K562 (cell line): ENCODE measurements around the gene TXNRD2. TPM values are rescaled to one million over a fixed set of nuclear protein-coding genes. Genes with fewer than 3 reads are reported as not detected.

Experiments
- ATAC-seq: fragments of 200-7000 bp; cut with Tn5 transposase; 3 replicates; pipeline ENCODE4 v1.9.1; 2020; ENCODE audit warnings: moderate library complexity
- BruUV-seq: library from RNA; stranded (reverse); fragments of 400-500 nt; replicated peaks from 2 replicates; lab custom pipeline; 2021; lab: Mats Ljungman, UMichigan
- CTCF ChIA-PET: fragments of 300-600 bp; formaldehyde crosslinking; extraction: SDS; loops from one replicate; lab custom pipeline; 2021; ENCODE audit warnings: low intra/inter-chr PET ratio; lab: Yijun Ruan, JAX
- POLR2A ChIA-PET: fragments of 300-600, 350-650 bp; sonication (Branson Sonifier 250); formaldehyde crosslinking; extraction: SDS; loops from one replicate; lab custom pipeline; 2021; ENCODE audit warnings: antibody characterized with exemption, inconsistent platforms; lab: Yijun Ruan, JAX
- DNase-seq, 4 experiments: peaks; one replicate each; pipeline versions ENCODE4 v3.0.0 to v3.0.0-alpha.2; 2011 to 2018; ENCODE audit warnings: low spot score in 3 of 4, mixed read lengths in 3 of 4; ENCODE audit errors: extremely low read depth in 1 of 4
- FAIRE-seq: peaks from 2 replicates; lab custom pipeline; 2011; peaks lifted over from hg19 to GRCh38; lab: Jason Lieb, UNC
- H2AFZ ChIP-seq: 2 replicates; pipeline ENCODE4 v1.6.0; 2011; ENCODE audit warnings: low read depth, low read length, control low read depth, inconsistent platforms
- H3K27ac ChIP-seq: fragments of 200-600 bp; 3 replicates; pipeline ENCODE4 v1.8.0; 2011; ENCODE audit warnings: low read depth, mild to moderate bottlenecking, control low read depth, inconsistent platforms, low read length, moderate library complexity, mixed read lengths; ENCODE audit errors: extremely low read depth
- H3K27me3 ChIP-seq, 2 experiments: fragments of 300-600 bp in 1 of 2; 2 replicates in 1 of 2; 3 replicates in 1 of 2; pipeline versions ENCODE4 v1.6.0 to v1.8.0; 2011; ENCODE audit warnings: inconsistent platforms in 2 of 2, low read length in 2 of 2, mild to moderate bottlenecking in 1 of 2, mixed read lengths in 1 of 2, moderate library complexity in 1 of 2; ENCODE audit not compliant: control insufficient read depth in 2 of 2, insufficient read depth in 2 of 2
- H3K36me3 ChIP-seq: fragments of 300-600 bp; 3 replicates; pipeline ENCODE4 v1.8.0; 2011; ENCODE audit warnings: mild to moderate bottlenecking, low read length, inconsistent platforms; ENCODE audit not compliant: control insufficient read depth, insufficient read depth
- H3K4me1 ChIP-seq, 2 experiments: fragments of 200-600 bp in 1 of 2; replicated peaks in 1 of 2; 2 replicates in 1 of 2; 3 replicates in 1 of 2; pipeline versions ENCODE4 v1.5.1 to v1.8.0; 2011; ENCODE audit warnings: inconsistent platforms in 2 of 2, low read length in 2 of 2, mild to moderate bottlenecking in 1 of 2, mixed read lengths in 1 of 2, moderate library complexity in 1 of 2; ENCODE audit not compliant: control insufficient read depth in 2 of 2, insufficient read depth in 2 of 2
- H3K4me2 ChIP-seq: 2 replicates; pipeline ENCODE4 v1.6.1; 2011; ENCODE audit warnings: low read length, control low read depth, inconsistent platforms, mixed read lengths; ENCODE audit not compliant: insufficient read depth
- H3K4me3 ChIP-seq: fragments of 200-600 bp; sonication (generic), shearing (Covaris generic); 2 replicates; pipeline ENCODE4 v1.5.1; 2016; ENCODE audit warnings: control low read depth, inconsistent platforms
- H3K79me2 ChIP-seq: fragments of 200-600 bp; 3 replicates; pipeline ENCODE4 v1.8.0; 2011; ENCODE audit warnings: low read length, inconsistent platforms; ENCODE audit not compliant: control insufficient read depth, insufficient read depth
- H3K9ac ChIP-seq, 2 experiments: 2 replicates each; pipeline versions ENCODE4 v1.6.0 to v1.6.1; 2011; ENCODE audit warnings: low read depth in 2 of 2, low read length in 2 of 2, control low read depth in 1 of 2, inconsistent platforms in 1 of 2, mild to moderate bottlenecking in 1 of 2, mixed read lengths in 1 of 2; ENCODE audit not compliant: insufficient read depth in 1 of 2
- H3K9me1 ChIP-seq: one replicate; pipeline ENCODE4 v1.6.0; 2011; ENCODE audit warnings: inconsistent platforms, mild to moderate bottlenecking, low read length, moderate library complexity; ENCODE audit not compliant: control insufficient read depth, insufficient read depth
- H3K9me3 ChIP-seq: replicated peaks from 2 replicates; pipeline ENCODE4 v1.5.1; 2011; ENCODE audit warnings: low read depth, low read length, inconsistent platforms; ENCODE audit not compliant: control insufficient read depth, insufficient read depth
- H4K20me1 ChIP-seq: replicated peaks from 2 replicates; pipeline ENCODE4 v1.6.1; 2011; ENCODE audit warnings: low read length, inconsistent platforms, mixed read lengths; ENCODE audit not compliant: control insufficient read depth, insufficient read depth
- ERF ChIP-seq: fragments of 450-650 bp; formaldehyde crosslinking; IDR thresholded peaks from 2 replicates; pipeline ENCODE4 v1.4.0; 2020; ENCODE audit warnings: mild to moderate bottlenecking, mixed read lengths
- ESRRB ChIP-seq: fragments of 250-450 bp; sonication (Bioruptor Pico); IDR thresholded peaks from 2 replicates; pipeline ENCODE4 v1.5.0; 2020; ENCODE audit warnings: mild to moderate bottlenecking, moderate library complexity, borderline replicate concordance
- HMGN3 ChIP-seq: IDR thresholded peaks from 2 replicates; pipeline ENCODE4 v1.6.1; 2011; ENCODE audit warnings: borderline replicate concordance, low read depth, mild to moderate bottlenecking, mixed read lengths, low read length; ENCODE audit not compliant: insufficient read length; ENCODE audit errors: extremely low read depth
- HNRNPK ChIP-seq: fragments of 200-400 bp; formaldehyde crosslinking; IDR thresholded peaks from one replicate; pipeline ENCODE4 v1.6.1; 2018; ENCODE audit warnings: mild to moderate bottlenecking, low read depth, low read length; ENCODE audit not compliant: poor library complexity, severe bottlenecking
- ILF3 ChIP-seq: fragments of 450-650 bp; IDR thresholded peaks from 2 replicates; pipeline ENCODE4 v1.6.1; 2018; ENCODE audit warnings: antibody characterized with exemption, mild to moderate bottlenecking, moderate library complexity, borderline replicate concordance
- KDM5B ChIP-seq: fragments of 200-600 bp; sonication (generic); IDR thresholded peaks from 2 replicates; pipeline ENCODE4 v1.6.1; 2012; ENCODE audit warnings: low read depth, mild to moderate bottlenecking, moderate library complexity, low read length, control low read depth, inconsistent platforms; ENCODE audit not compliant: insufficient replicate concordance
- MCM2 ChIP-seq: fragments of 450-650 bp; IDR thresholded peaks from 2 replicates; pipeline ENCODE4 v1.6.1; 2017; ENCODE audit warnings: low read depth, mild to moderate bottlenecking
- MCM3 ChIP-seq: fragments of 450-650 bp; IDR thresholded peaks from 2 replicates; pipeline ENCODE4 v1.6.1; 2016
- NCOA6 ChIP-seq: fragments of 450-650 bp; IDR thresholded peaks from 2 replicates; pipeline ENCODE4 v1.6.1; 2017; ENCODE audit warnings: mild to moderate bottlenecking
- NFXL1 ChIP-seq: fragments of 450-650 bp; formaldehyde crosslinking; IDR thresholded peaks from 2 replicates; pipeline ENCODE4 v1.4.0; 2021; ENCODE audit warnings: mild to moderate bottlenecking
- POLR2AphosphoS2 ChIP-seq: IDR thresholded peaks from 2 replicates; pipeline ENCODE4 v1.6.1; 2012; ENCODE audit warnings: low read length, improper control_type of control experiment
- SAFB ChIP-seq: fragments of 200-400 bp; formaldehyde crosslinking; IDR thresholded peaks from 2 replicates; pipeline ENCODE4 v1.6.1; 2017; ENCODE audit warnings: low read depth, low read length, borderline replicate concordance
- SOX6 ChIP-seq: fragments of 450-650 bp; IDR thresholded peaks from 2 replicates; pipeline ENCODE4 v1.6.1; 2014; ENCODE audit warnings: mild to moderate bottlenecking
- STAG1 ChIP-seq: sonication (generic); formaldehyde crosslinking; IDR thresholded peaks from 2 replicates; pipeline ENCODE4 v1.5.0; 2020; ENCODE audit warnings: missing genetic modification reagents, borderline replicate concordance
- TCF7 ChIP-seq: sonication (generic); IDR thresholded peaks from 2 replicates; pipeline ENCODE4 v1.6.1; 2016; ENCODE audit warnings: antibody characterized with exemption, borderline replicate concordance
- ZNF274 ChIP-seq: IDR thresholded peaks from 2 replicates; pipeline ENCODE4 v1.6.1; 2011; ENCODE audit warnings: low read depth, mild to moderate bottlenecking, low read length, moderate library complexity, borderline replicate concordance
- ZNF384 ChIP-seq: IDR thresholded peaks from 2 replicates; pipeline ENCODE4 v1.6.1; 2012; ENCODE audit warnings: low read depth, low read length, improper control_type of control experiment
- ZNF695 ChIP-seq: fragments of 450-650 bp; formaldehyde crosslinking; IDR thresholded peaks from 2 replicates; pipeline ENCODE4 v1.4.0; 2020; ENCODE audit warnings: mild to moderate bottlenecking, moderate library complexity
- ZZZ3 ChIP-seq: fragments of 450-650 bp; IDR thresholded peaks from 2 replicates; pipeline ENCODE4 v1.6.1; 2016; ENCODE audit warnings: antibody characterized with exemption, mild to moderate bottlenecking, moderate library complexity
- WGBS: fragments of 100-300 bp; shearing (Covaris generic); methylation state at CpG from one replicate; pipeline ENCODE4 v1.1.6; 2016; ENCODE audit warnings: low coverage, mixed read lengths; ENCODE audit not compliant: insufficient coverage; ENCODE audit errors: missing lambda C conversion rate; 5-methylcytosine and 5-hydroxymethylcytosine counted together
- in situ Hi-C: fragments of 300-500 bp; cut with MboI; formaldehyde crosslinking; loops from 4 replicates; pipeline ENCODE4 v1.15.0; 2018; ENCODE audit warnings: inconsistent platforms, mixed read lengths
- intact Hi-C: fragments of 100-400 bp; cut with micrococcal nuclease; formaldehyde crosslinking; loops from 2 replicates; pipeline ENCODE4 v1.14.2; 2022
- polyA plus RNA-seq, 8 experiments: library from polyadenylated mRNA; depleted of rRNA in 4 of 8; stranded (reverse) in 5 of 8; unstranded in 3 of 8; fragments of >200 nt; fragmentation: Nextera tagmentation in 2 of 8; fragmentation: Illumina TruSeq in 1 of 8; extraction: Ambion mirVana in 2 of 8; extraction: Trizol in 1 of 8; gene quantifications; 2 replicates each; pipeline versions ENCODE4 v1.2.1 to v1.2.3, GENCODE V29; 2011 to 2014; ENCODE audit warnings: inconsistent platforms in 1 of 8, missing spikeins in 1 of 8
- total RNA-seq, 7 experiments: library from RNA; depleted of rRNA in 6 of 7; stranded (reverse); fragments of >200 nt in 6 of 7; fragmentation: Illumina TruSeq in 2 of 7; extraction: Trizol in 2 of 7; gene quantifications; 2 replicates each; pipeline versions ENCODE4 v1.2.1 to v1.2.3, GENCODE V29; 2011 to 2021; ENCODE audit warnings: low replicate concordance in 1 of 7
- TF ChIP-seq, protein P1 (sequence below): fragments of 450-650 bp; formaldehyde crosslinking; IDR thresholded peaks from 2 replicates; pipeline ENCODE4 v1.4.0; 2020; ENCODE audit warnings: mild to moderate bottlenecking, mixed read lengths

TXNRD2 gene
- total and polyA plus RNA-seq, 9 of the 15 experiments (the other 6 are each of a cell fraction or from before 2014, with no cell fraction given): 3.3 to 80.2 (median 49.4) TPM

DNA sequence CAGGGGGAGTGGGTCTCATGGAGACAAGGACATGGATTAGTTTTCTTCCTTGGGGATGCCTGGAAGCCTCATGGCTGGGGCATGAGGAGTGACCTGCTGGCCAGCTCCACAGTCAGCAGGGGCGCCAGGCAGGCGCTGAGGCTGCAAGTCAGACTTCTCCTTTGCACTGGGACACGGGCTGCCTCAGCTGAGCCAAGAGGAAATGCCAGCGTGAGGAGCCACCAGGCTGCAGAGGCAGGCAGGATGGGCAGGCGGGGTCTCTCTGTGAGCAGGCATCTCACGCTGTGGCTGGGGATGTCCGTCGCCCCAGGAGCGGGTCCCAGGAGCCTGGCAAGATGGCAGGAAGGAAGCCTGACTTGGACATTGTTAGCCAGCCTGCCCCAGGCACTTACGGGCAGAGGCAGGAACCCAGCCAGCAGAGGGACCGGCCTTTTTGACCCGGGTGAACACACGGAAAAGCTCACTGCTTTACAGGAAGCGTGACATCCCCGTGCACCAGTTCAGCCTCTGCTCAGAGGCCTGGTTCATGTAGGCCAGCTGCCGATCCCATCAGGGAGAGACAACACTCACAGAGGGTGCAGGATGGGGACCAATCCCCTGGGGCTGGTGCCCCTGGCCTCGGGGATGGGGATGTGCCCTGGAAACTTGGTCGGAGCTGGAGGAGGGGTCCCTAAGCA is 97.1 kb downstream of the TXNRD2 start (continued):
- TF ChIP-seq ILF3 (no peak), NCOA6 (no peak), STAG1 (CRISPR knock-in tag) (no peak), ZNF695 (no peak), MCM3 (no peak)

DNA sequence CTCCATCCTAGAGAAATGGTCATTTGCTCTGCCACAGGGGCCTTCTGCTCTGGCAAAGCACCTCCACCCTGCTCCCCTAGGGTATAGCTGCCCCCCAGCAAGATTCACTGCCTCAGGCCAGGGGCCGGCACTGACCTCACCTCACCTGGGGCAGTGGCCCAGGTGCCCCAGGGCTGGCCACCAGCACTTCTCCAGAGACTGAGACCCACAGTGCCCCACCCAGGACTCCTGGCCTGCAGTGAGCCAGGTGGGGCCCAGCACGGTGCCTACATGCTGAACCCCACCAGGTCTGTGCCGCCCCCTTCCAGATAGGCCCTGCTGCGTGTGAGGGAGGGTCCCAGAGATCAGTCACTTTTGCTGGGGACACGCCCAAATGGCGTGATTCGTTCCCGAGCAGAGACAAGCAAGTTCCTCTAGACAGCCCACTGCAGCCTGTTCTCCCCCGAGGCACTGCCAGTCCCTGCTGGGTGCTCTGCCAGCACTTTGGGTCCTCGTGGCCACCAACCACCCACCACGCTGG is 97.7 kb downstream of the TXNRD2 start:
- Histone ChIP-seq H3K9ac (peak overlapping the region in 1 of 2 experiments; percentile 53; a peak in 2 of 4 replicates), H3K9me3 (peaks cover 5% of the 10 kb centered on the region; the same call in 1 of the 2 replicates), H3K27me3 (no peaks in the 10 kb centered on the region), H2AFZ (no peak overlapping the region), H3K9me1 (peaks cover 6% of the 10 kb centered on the region), H3K79me2 (peaks cover 10% of the 10 kb centered on the region), H3K4me1 (peaks cover 0 to 49% of the 10 kb centered on the region in 2 experiments; a peak in 2 of 5 replicates), H3K36me3 (peaks cover 20% of the 10 kb centered on the region), H3K4me3 (no peak overlapping the region), H3K27ac (no peak overlapping the region), H4K20me1 (peaks cover 35% of the 10 kb centered on the region), H3K4me2 (no peak overlapping the region)
- POLR2A ChIA-PET: interaction anchor here (0.6 to 13.6 kb wide), 6 partner anchors 7 to 132 kb away, joined by 3 to 247 read pairs (median 30); partner anchors contain the start of genes GNB1L and RTL10
- ATAC-seq: no peak
- intact Hi-C loops (no loop called here), in situ Hi-C loops (no loop called here)
- BruUV-seq: no TSS peak
- FAIRE-seq: no peak
- CTCF ChIA-PET: interaction anchor here (0.6 kb wide), 1 partner anchor 12 kb away, joined by 3 read pairs; no protein-coding TSS in a partner anchor
- peak in 1 of 4 experiments; percentile 21 for DNase-seq
- 70% methylated on average over 11 of the region's 11 CpGs for WGBS
- TF ChIP-seq ZZZ3: no peak
- no peak for TF ChIP-seq POLR2AphosphoS2
- TF ChIP-seq SOX6: no peak
- no peak for TF ChIP-seq ESRRB (CRISPR knock-in tag)
- no peak for TF ChIP-seq ERF (CRISPR knock-in tag)
- TF ChIP-seq HMGN3: peak; percentile 23
- no peak for TF ChIP-seq ZNF384
- TF ChIP-seq HNRNPK: no peak
- TF ChIP-seq KDM5B: peak; percentile 29
- TF ChIP-seq, protein P1, sequence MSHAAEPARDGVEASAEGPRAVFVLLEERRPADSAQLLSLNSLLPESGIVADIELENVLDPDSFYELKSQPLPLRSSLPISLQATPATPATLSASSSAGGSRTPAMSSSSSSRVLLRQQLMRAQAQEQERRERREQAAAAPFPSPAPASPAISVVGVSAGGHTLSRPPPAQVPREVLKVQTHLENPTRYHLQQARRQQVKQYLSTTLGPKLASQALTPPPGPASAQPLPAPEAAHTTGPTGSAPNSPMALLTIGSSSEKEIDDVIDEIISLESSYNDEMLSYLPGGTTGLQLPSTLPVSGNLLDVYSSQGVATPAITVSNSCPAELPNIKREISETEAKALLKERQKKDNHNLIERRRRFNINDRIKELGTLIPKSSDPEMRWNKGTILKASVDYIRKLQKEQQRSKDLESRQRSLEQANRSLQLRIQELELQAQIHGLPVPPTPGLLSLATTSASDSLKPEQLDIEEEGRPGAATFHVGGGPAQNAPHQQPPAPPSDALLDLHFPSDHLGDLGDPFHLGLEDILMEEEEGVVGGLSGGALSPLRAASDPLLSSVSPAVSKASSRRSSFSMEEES: no peak
- TF ChIP-seq MCM2: no peak
- TF ChIP-seq ZNF274: no peak
- peak; percentile 20; the same call in 1 of the 2 replicates for TF ChIP-seq TCF7
- TF ChIP-seq SAFB: no peak
- TF ChIP-seq NFXL1 (CRISPR knock-in tag): no peak
